Measurements from ENCODE around the gene CABYR.

- TF ChIP-seq CTCF (IDR thresholded peaks at IDR 0.05) (no peak), POLR2A (IDR thresholded peaks at IDR 0.05) (no peak)
These were observed 49.3 kb downstream of the CABYR start for GRCh38 chr18:24188120-24188519.

Data from uterus (tissue), 2 donors.